ENCODE data around the gene STARD8.

Gene STARD8

GRCh38 chrX:68751372-68751771 is 103.9 kb downstream of the STARD8 start:
- TF ChIP-seq, protein P1, sequence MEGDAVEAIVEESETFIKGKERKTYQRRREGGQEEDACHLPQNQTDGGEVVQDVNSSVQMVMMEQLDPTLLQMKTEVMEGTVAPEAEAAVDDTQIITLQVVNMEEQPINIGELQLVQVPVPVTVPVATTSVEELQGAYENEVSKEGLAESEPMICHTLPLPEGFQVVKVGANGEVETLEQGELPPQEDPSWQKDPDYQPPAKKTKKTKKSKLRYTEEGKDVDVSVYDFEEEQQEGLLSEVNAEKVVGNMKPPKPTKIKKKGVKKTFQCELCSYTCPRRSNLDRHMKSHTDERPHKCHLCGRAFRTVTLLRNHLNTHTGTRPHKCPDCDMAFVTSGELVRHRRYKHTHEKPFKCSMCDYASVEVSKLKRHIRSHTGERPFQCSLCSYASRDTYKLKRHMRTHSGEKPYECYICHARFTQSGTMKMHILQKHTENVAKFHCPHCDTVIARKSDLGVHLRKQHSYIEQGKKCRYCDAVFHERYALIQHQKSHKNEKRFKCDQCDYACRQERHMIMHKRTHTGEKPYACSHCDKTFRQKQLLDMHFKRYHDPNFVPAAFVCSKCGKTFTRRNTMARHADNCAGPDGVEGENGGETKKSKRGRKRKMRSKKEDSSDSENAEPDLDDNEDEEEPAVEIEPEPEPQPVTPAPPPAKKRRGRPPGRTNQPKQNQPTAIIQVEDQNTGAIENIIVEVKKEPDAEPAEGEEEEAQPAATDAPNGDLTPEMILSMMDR (IDR thresholded peaks at IDR 0.05; ENCODE audit: insufficient read depth, missing control alignments) = no peak
- FAIRE-seq = no peak

GRCh38 chrX:68753218-68753617 is 105.8 kb downstream of the STARD8 start:
- no peak for FAIRE-seq
- no peak for DNase-seq (ENCODE audit: insufficient read length, low spot score)
- TF ChIP-seq, protein P1 (IDR thresholded peaks at IDR 0.05; ENCODE audit: insufficient read depth, missing control alignments) = no peak

More at GRCh38 chrX:68751372-68751771, 103.9 kb downstream of the STARD8 start:
- DNase-seq (ENCODE audit: insufficient read length, low spot score) = no peak

DNA sequence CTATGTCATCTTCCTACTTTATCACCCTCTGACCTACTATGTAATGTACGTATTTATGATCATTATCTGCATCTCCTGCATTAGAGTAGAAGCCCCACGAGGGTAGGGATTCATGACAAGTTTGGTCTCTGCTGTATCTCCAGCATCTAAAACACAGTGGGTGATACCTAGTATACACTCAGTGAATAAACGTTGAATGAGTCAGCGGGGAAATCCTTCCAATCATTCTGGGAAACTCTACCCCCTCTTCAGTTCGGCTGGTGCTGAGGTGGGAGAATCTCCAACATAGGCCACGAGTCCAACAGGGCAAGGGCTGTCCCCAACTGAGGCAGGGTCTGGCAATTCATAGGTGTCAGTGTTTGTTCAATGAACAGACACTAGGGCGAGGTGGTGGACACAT is 106.9 kb downstream of the STARD8 start:
- DNase-seq (ENCODE audit: insufficient read length, low spot score) = no peak
- no peak for FAIRE-seq
- TF ChIP-seq, protein P1 (IDR thresholded peaks at IDR 0.05; ENCODE audit: insufficient read depth, missing control alignments) = no peak

GRCh38 chrX:68755616-68756125 is 108.2 kb downstream of the STARD8 start:
- TF ChIP-seq, protein P1 (IDR thresholded peaks at IDR 0.05; ENCODE audit: insufficient read depth, missing control alignments) = no peak
- DNase-seq (ENCODE audit: insufficient read length, low spot score) (no peak), FAIRE-seq (no peak)

GRCh38 chrX:68757331-68757730 is 109.9 kb downstream of the STARD8 start:
- DNase-seq (ENCODE audit: insufficient read length, low spot score) (no peak), FAIRE-seq (no peak)
- TF ChIP-seq, protein P1 (IDR thresholded peaks at IDR 0.05; ENCODE audit: insufficient read depth, missing control alignments) = no peak

DNA sequence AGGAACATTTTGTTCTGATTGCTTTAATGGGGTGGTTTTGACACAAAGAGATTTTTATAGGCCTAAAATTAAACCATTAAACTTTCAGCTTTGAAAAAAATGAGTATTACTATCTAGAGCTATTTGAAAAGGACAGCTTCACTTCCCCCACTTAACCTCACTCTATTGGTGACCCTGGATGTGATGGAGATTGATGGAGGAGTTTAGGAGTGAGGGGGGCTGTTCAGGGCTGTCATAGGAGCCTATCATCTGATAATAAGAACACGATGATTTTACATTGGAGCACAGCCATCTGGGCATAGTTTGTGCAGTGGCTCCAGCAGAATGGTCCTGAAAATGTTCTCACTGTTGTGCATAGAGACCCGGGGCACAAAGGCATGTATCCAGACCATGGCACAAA is 110.3 kb downstream of the STARD8 start:
- TF ChIP-seq, protein P1 (IDR thresholded peaks at IDR 0.05; ENCODE audit: insufficient read depth, missing control alignments) = no peak
- DNase-seq (ENCODE audit: insufficient read length, low spot score) = no peak
- no peak for FAIRE-seq

DNA sequence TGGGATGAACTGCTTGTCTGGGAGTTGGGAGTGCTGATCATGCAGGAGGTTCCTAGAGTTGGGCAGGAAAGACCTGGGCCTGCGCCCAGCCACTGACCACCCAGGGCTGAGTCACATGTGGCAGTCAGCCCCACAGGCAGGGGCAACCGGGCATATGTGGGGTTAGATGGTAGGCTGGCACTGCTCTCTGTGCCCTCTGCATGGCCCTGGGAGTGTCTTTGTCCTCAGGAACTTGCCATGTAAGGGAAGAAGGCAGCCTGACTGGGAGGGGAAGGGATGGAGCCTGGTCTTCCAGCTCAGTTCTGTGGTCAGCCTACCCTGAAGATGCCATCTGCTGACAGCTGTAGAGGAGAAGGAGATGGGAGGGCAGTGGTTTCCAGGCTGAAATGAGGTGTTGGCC is 111.2 kb downstream of the STARD8 start:
- no peak for FAIRE-seq
- TF ChIP-seq, protein P1 (IDR thresholded peaks at IDR 0.05; ENCODE audit: insufficient read depth, missing control alignments) = no peak
- no peak for DNase-seq (ENCODE audit: insufficient read length, low spot score)
